NCI-H526 treated with DMSO at 0.1 percent for 48 hours (cell line): ENCODE measurements around the gene GMDS.
A peak's percentile ranks its signal among the peaks of the same experiment; 100 is the strongest.

Experiments used
- DNase-seq: peaks from one replicate; lab custom pipeline; 2025; lab: John Stamatoyannopoulos, UW

The GMDS gene

GRCh38 chr6:1612974-1613306 is 632.5 kb downstream of the GMDS start:
- DNase-seq = no peak

GRCh38 chr6:1612299-1612973 is 633.0 kb downstream of the GMDS start:
- DNase-seq = peak; percentile 21

- DNase-seq = peak; percentile 21
Observed at GRCh38 chr6:1611572-1612298, 633.7 kb downstream of the GMDS start.

GRCh38 chr6:1611322-1611571 is 634.2 kb downstream of the GMDS start:
- DNase-seq = no peak

GRCh38 chr6:1610497-1611321 is 634.7 kb downstream of the GMDS start:
- DNase-seq = peak; percentile 14

- DNase-seq = peak; percentile 34
Observed at GRCh38 chr6:1609648-1610496, 635.5 kb downstream of the GMDS start, which contains the start of gene FOXC1. TSS of gene FOXC1 (plus strand) at chr6:1609915. CDS start at chr6:1610446, 531 bp downstream.

GRCh38 chr6:1609041-1609647 is 636.3 kb downstream of the GMDS start:
- DNase-seq = no peak

GRCh38 chr6:1608222-1609040 is 637.0 kb downstream of the GMDS start:
- no peak for DNase-seq

- peak; percentile 62 for DNase-seq
Observed at GRCh38 chr6:1607516-1608221, 637.7 kb downstream of the GMDS start.

GRCh38 chr6:1606780-1607515 is 638.5 kb downstream of the GMDS start:
- DNase-seq = no peak

GRCh38 chr6:1605893-1606779 is 639.3 kb downstream of the GMDS start:
- no peak for DNase-seq

GRCh38 chr6:1605004-1605892 is 640.2 kb downstream of the GMDS start:
- no peak for DNase-seq

- peak; percentile 27 for DNase-seq
Observed at GRCh38 chr6:1604158-1605003, 641.0 kb downstream of the GMDS start.

GRCh38 chr6:1603708-1604107 is 641.7 kb downstream of the GMDS start:
- DNase-seq = peak; percentile 53

GRCh38 chr6:1602049-1602713 is 643.2 kb downstream of the GMDS start:
- no peak for DNase-seq
